Umbilical cord (tissue), 2 donors: ENCODE results near the gene TPPP2. TPM values are rescaled to one million over a fixed set of nuclear protein-coding genes. Genes with fewer than 3 reads are reported as not detected.

ENCODE experiments used
- DNase-seq: peaks from one replicate; pipeline ENCODE4 v3.0.0-alpha.2; 2015; ENCODE audit warnings: low spot score
- total RNA-seq: library from RNA; depleted of rRNA; stranded (reverse); fragments of >200 nt; gene quantifications from one replicate; pipeline ENCODE4 v1.2.3, GENCODE V29; 2014; ENCODE audit warnings: low replicate concordance; ENCODE audit not compliant: insufficient read depth

TPPP2 gene
- total RNA-seq, 1 donor from 2014 or later = not detected

GRCh38 chr14:21016413-21017190 lies 13.4 kb upstream of the TPPP2 start:
- DNase-seq = no peak

- DNase-seq = no peak
Measured at GRCh38 chr14:21017528-21018245, 12.3 kb upstream of the TPPP2 start.

GRCh38 chr14:21018286-21018685 lies 11.7 kb upstream of the TPPP2 start:
- no peak for DNase-seq

- DNase-seq = no peak
Measured at GRCh38 chr14:21018781-21019180, 11.2 kb upstream of the TPPP2 start.

- no peak for DNase-seq
Measured at GRCh38 chr14:21019366-21019765, 10.7 kb upstream of the TPPP2 start.

GRCh38 chr14:21020977-21021545 lies 9.0 kb upstream of the TPPP2 start:
- DNase-seq = no peak

- DNase-seq = no peak
Measured at GRCh38 chr14:21022686-21023085, 7.3 kb upstream of the TPPP2 start.

GRCh38 chr14:21023174-21023573 lies 6.8 kb upstream of the TPPP2 start:
- DNase-seq = no peak

GRCh38 chr14:21023817-21024584 lies 6.0 kb upstream of the TPPP2 start:
- no peak for DNase-seq

- peak; percentile 85 for DNase-seq
Measured at GRCh38 chr14:21024585-21025370, 5.2 kb upstream of the TPPP2 start, which contains the start of gene NDRG2. NDRG2 (minus strand) TSS chr14:21025061; CDS start chr14:21023315, 1,746 bp downstream.

GRCh38 chr14:21025371-21026273 lies 4.4 kb upstream of the TPPP2 start:
- peak; percentile 60 for DNase-seq

GRCh38 chr14:21026274-21026987 lies 3.6 kb upstream of the TPPP2 start:
- no peak for DNase-seq

- DNase-seq = peak; percentile 49
Measured at GRCh38 chr14:21026988-21027315, 3.1 kb upstream of the TPPP2 start.

GRCh38 chr14:21030531-21030930 lies 514 bp downstream of the TPPP2 start:
- no peak for DNase-seq

- no peak for DNase-seq
Measured at GRCh38 chr14:21032326-21033132, 2.5 kb downstream of the TPPP2 start.

- no peak for DNase-seq
Measured at GRCh38 chr14:21033133-21033698, 3.2 kb downstream of the TPPP2 start.

GRCh38 chr14:21034707-21035106 lies 4.7 kb downstream of the TPPP2 start, which contains the start of gene RNASE13:
RNASE13 (minus strand) TSS chr14:21034807; CDS start chr14:21034288, 519 bp downstream.
- no peak for DNase-seq

- DNase-seq = no peak
Measured at GRCh38 chr14:21036751-21037150, 6.7 kb downstream of the TPPP2 start.
